ENCODE results near the gene RALGAPB. TPM values are rescaled to one million over a fixed set of nuclear protein-coding genes. Genes with fewer than 3 reads are reported as not detected.

RALGAPB gene
- polyA plus RNA-seq, 1 experiment: 30.1 TPM

DNA sequence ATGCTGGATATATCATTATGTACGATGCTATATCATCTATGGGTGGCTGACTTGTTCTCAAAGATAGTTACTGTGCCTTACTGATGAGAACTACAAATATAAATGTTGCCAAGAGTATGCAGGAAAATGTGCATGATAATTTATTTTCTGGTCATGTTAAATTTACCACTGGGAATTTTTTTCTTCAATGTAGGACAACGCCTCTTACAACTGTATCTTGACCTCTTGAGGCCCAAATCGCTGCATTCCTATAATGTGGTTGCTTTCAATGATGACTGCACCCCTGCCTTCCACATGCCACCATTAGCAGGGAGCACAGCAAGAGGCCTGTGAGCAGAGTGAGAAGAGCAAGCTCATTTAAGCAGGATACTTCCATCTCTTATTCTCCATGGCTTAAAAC lies 5.7 kb upstream of the RALGAPB start:
- no peak for DNase-seq (ENCODE audit: low read depth, low spot score)
- CTCF ChIA-PET: interaction anchor here (1.0 kb wide), 1 partner anchor 31 kb away, joined by 3 read pairs; no protein-coding TSS in a partner anchor
- no peaks in the 10 kb centered on the region for H3K27me3 ChIP-seq (ENCODE audit: control insufficient read depth, insufficient read depth, low read length)
- H3K27ac ChIP-seq (ENCODE audit: low read depth, low read length): no peak overlapping the region
- TF ChIP-seq, protein P1, sequence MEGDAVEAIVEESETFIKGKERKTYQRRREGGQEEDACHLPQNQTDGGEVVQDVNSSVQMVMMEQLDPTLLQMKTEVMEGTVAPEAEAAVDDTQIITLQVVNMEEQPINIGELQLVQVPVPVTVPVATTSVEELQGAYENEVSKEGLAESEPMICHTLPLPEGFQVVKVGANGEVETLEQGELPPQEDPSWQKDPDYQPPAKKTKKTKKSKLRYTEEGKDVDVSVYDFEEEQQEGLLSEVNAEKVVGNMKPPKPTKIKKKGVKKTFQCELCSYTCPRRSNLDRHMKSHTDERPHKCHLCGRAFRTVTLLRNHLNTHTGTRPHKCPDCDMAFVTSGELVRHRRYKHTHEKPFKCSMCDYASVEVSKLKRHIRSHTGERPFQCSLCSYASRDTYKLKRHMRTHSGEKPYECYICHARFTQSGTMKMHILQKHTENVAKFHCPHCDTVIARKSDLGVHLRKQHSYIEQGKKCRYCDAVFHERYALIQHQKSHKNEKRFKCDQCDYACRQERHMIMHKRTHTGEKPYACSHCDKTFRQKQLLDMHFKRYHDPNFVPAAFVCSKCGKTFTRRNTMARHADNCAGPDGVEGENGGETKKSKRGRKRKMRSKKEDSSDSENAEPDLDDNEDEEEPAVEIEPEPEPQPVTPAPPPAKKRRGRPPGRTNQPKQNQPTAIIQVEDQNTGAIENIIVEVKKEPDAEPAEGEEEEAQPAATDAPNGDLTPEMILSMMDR (IDR thresholded peaks at IDR 0.05; ENCODE audit: low read depth, low read length): no peak
- POLR2A ChIA-PET: no interaction called here
- no peaks in the 10 kb centered on the region; the same call in 1 of the 2 replicates for H3K9me3 ChIP-seq (ENCODE audit: control insufficient read depth, insufficient read depth, low read length)
- no peak overlapping the region for H3K4me3 ChIP-seq (ENCODE audit: low read depth, low read length)

DNA sequence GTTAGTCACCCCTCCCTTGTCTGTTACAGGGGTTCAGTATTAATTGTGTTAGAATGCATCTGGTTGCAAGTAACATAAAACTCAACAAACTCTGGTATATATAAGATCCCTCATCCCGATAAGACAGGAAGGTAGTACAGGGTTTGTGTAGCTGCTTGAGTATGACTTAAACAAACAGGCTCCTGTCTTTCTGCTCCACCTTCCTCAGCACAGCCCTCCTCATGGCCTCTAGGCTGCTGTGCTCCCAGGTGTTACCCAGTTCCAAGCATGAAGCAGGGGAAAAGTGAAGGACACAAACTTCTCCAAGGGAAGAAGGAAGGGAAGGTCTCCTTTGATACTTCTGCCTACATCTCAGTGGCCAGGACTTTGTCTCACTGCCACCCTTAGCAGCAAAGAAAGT lies 1.4 kb upstream of the RALGAPB start:
- H3K27me3 ChIP-seq (ENCODE audit: control insufficient read depth, insufficient read depth, low read length): no peaks in the 10 kb centered on the region
- H3K9me3 ChIP-seq (ENCODE audit: control insufficient read depth, insufficient read depth, low read length): no peaks in the 10 kb centered on the region; the same call in 1 of the 2 replicates
- ChIA-PET POLR2A (no interaction called here), CTCF (interaction anchor here (1.7 to 3.2 kb wide), 3 partner anchors 25 to 70 kb away, joined by 3 to 16 read pairs (median 15); partner anchors contain the start of gene SNHG17)
- H3K27ac ChIP-seq (ENCODE audit: low read depth, low read length): no peak overlapping the region
- no peak for DNase-seq (ENCODE audit: low read depth, low spot score)
- TF ChIP-seq, protein P1 (IDR thresholded peaks at IDR 0.05; ENCODE audit: low read depth, low read length): no peak
- no peak overlapping the region for H3K4me3 ChIP-seq (ENCODE audit: low read depth, low read length)

DNA sequence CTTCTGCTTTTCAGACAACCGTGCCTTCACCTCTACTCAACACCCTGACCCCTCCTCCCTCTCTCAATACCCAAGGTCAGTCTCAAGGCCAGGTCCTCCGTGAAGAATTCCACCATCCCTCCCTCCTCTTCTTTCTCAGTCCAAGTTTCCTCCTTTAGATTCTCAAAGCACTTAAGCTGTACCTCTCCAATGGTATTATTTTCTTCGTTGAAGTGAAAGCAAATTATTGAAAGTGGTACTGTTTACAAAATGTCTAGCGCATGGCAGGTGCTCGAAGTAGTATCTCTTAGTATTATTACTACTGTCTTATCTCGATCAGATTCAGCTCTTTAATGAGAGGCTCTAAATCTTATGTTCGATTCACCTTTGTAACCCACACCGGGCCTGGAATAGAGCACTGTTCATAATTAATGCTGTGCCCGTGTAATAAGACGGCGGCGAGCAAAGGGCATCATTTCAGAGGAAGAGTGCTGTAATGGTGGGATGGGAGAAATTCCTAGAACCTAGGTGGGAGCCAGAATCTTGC lies 593 bp upstream of the RALGAPB start:
- Histone ChIP-seq H3K27ac (ENCODE audit: low read depth, low read length) (no peak overlapping the region), H3K27me3 (ENCODE audit: control insufficient read depth, insufficient read depth, low read length) (no peaks in the 10 kb centered on the region), H3K9me3 (ENCODE audit: control insufficient read depth, insufficient read depth, low read length) (no peaks in the 10 kb centered on the region; the same call in 1 of the 2 replicates), H3K4me3 (ENCODE audit: low read depth, low read length) (peak overlapping the region; percentile 80)
- ChIA-PET CTCF (interaction anchor here (0.6 to 3.2 kb wide), 9 partner anchors 15 to 97 kb away, joined by 3 to 16 read pairs (median 3); partner anchors contain the start of gene SNHG17), POLR2A (interaction anchor here (0.6 to 1.7 kb wide), 5 partner anchors 19 to 416 kb away, joined by 4 to 15 read pairs (median 4); partner anchors contain the start of gene SNHG17)
- TF ChIP-seq, protein P1 (IDR thresholded peaks at IDR 0.05; ENCODE audit: low read depth, low read length): no peak
- no peak for DNase-seq (ENCODE audit: low read depth, low spot score)

DNA sequence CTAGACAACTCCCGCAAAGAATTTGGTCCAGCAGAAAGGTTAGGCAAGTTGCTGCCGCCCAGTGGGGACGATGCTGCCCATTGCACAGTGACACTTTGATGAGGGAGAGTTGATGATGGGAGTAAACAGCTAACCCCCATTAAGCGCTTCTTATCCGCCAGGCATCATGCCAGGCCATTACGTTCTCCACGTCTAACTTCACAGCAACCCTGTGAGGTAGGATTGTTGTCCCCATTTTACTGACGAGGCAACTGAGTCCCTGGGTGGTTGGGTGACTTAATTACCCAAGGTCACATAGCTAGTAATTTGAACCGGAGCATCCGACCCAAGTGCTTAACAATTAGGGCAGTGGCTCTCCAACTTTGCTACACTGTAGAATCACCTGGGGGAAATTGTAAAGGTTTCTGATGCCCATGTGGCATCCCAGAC lies 738 bp downstream of the RALGAPB start:
- ChIA-PET CTCF (interaction anchor here (1.0 to 3.2 kb wide), 5 partner anchors 13 to 46 kb away, joined by 3 to 16 read pairs (median 7); partner anchors contain the start of gene SNHG17), POLR2A (interaction anchor here (1.2 to 1.7 kb wide), 2 partner anchors 27 to 39 kb away, joined by 11 to 15 read pairs; partner anchors contain the start of gene SNHG17)
- TF ChIP-seq, protein P1 (IDR thresholded peaks at IDR 0.05; ENCODE audit: low read depth, low read length): no peak
- peak overlapping the region; percentile 80 for H3K4me3 ChIP-seq (ENCODE audit: low read depth, low read length)
- no peak for DNase-seq (ENCODE audit: low read depth, low spot score)
- no peaks in the 10 kb centered on the region for H3K27me3 ChIP-seq (ENCODE audit: control insufficient read depth, insufficient read depth, low read length)
- peak overlapping the region; percentile 61 for H3K27ac ChIP-seq (ENCODE audit: low read depth, low read length)
- H3K9me3 ChIP-seq (ENCODE audit: control insufficient read depth, insufficient read depth, low read length): no peaks in the 10 kb centered on the region; the same call in 1 of the 2 replicates

DNA sequence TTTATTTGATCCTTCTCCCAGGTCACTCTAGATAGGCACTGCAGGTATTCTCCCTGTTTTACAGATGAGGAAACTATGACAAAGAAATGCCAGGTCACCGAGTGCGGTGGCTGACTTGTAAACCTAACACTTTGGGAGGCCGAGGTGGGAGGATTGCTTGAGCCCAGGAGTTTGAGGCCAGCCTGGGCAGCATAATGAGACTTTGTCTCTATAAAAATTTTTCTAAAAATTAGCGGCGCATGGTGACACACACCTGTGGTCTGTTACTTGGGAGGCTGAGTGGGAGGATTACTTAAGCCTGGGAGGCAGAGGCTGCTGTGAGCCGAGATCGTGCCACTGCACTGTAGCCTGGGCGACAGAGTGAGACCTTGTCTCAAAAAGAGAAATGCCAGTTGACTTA lies 5.1 kb downstream of the RALGAPB start:
- no peak for DNase-seq (ENCODE audit: low read depth, low spot score)
- no peak overlapping the region for H3K27ac ChIP-seq (ENCODE audit: low read depth, low read length)
- no peaks in the 10 kb centered on the region for H3K27me3 ChIP-seq (ENCODE audit: control insufficient read depth, insufficient read depth, low read length)
- TF ChIP-seq, protein P1 (IDR thresholded peaks at IDR 0.05; ENCODE audit: low read depth, low read length): no peak
- no peak overlapping the region for H3K4me3 ChIP-seq (ENCODE audit: low read depth, low read length)
- H3K9me3 ChIP-seq (ENCODE audit: control insufficient read depth, insufficient read depth, low read length): no peaks in the 10 kb centered on the region; the same call in 1 of the 2 replicates
- ChIA-PET POLR2A (no interaction called here), CTCF (interaction anchor here (0.7 to 0.9 kb wide), 2 partner anchors 32 to 42 kb away, joined by 3 read pairs; partner anchors contain the start of gene SNHG17)
